SK-N-MC (cell line): ENCODE measurements around the gene SERPINB12.

Experiments used
- EZH2 ChIP-seq: fragments of 200-600 bp; sonication (generic); IDR thresholded peaks from one replicate; pipeline ENCODE4 v1.6.1; 2017; ENCODE audit warnings: antibody characterized with exemption
- POLR2AphosphoS5 ChIP-seq: IDR thresholded peaks from 2 replicates; pipeline ENCODE4 v1.6.1; 2012; ENCODE audit warnings: mild to moderate bottlenecking, low read depth, low read length, borderline replicate concordance

DNA sequence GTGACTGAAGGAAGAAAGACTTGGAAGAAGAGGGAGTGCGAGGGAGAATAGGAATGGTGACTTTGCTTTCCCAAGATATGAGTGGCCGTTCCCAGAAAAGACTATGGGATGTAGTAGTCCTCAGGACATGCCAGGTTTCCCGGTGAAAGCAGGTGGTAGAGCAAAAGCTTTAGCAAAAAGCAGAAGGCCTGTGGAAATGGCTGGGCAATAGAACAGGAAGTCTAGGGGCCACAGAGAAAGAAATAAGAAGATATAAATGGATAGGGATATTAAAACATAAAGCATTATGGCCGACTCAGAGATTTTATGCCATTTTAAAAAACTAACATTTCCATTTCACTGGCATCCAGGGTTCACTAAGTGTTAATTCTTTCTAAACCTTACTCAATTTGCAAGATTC, 43.8 kb downstream of the SERPINB12 start:
- TF ChIP-seq EZH2 (no peak), POLR2AphosphoS5 (no peak)
